ENCODE results near the gene NOVA2.
A peak's percentile ranks its signal among the peaks of the same experiment; 100 is the strongest.

Gene NOVA2

GRCh38 chr19:45968626-45969025 is 5.0 kb downstream of the NOVA2 start:
- DNase-seq = no peak

- DNase-seq = peak in 2 of 56 donors; percentile 12 to 21
Measured at GRCh38 chr19:45967246-45967645, 6.4 kb downstream of the NOVA2 start.

GRCh38 chr19:45962021-45962420 is 11.6 kb downstream of the NOVA2 start:
- no peak for DNase-seq

GRCh38 chr19:45960595-45961235 is 12.9 kb downstream of the NOVA2 start:
- peak in 4 of 56 donors; percentile 8 to 35 (median 14) for DNase-seq

- DNase-seq = peak in 2 of 56 donors; percentile 20 to 24
Measured at GRCh38 chr19:45959517-45960025, 14.1 kb downstream of the NOVA2 start.

GRCh38 chr19:45958769-45959516 is 14.7 kb downstream of the NOVA2 start:
- DNase-seq = no peak

- no peak for DNase-seq
Measured at GRCh38 chr19:45958320-45958719, 15.3 kb downstream of the NOVA2 start.

- peak in 52 of 56 donors; percentile 32 to 94 (median 76) for DNase-seq
Measured at GRCh38 chr19:45955905-45956608, 17.6 kb downstream of the NOVA2 start.

- peak in 24 of 56 donors; percentile 6 to 68 (median 20) for DNase-seq
Measured at GRCh38 chr19:45954156-45954555, 19.5 kb downstream of the NOVA2 start.

- DNase-seq = no peak
Measured at GRCh38 chr19:45953676-45954075, 20.0 kb downstream of the NOVA2 start.

GRCh38 chr19:45952686-45953505 is 20.8 kb downstream of the NOVA2 start:
- peak in 30 of 56 donors; percentile 5 to 80 (median 32) for DNase-seq

GRCh38 chr19:45952341-45952685 is 21.4 kb downstream of the NOVA2 start:
- DNase-seq = no peak

GRCh38 chr19:45947926-45948325 is 25.7 kb downstream of the NOVA2 start:
- DNase-seq = no peak

GRCh38 chr19:45940515-45940805 is 33.2 kb downstream of the NOVA2 start:
- no peak for DNase-seq

- DNase-seq = no peak
Measured at GRCh38 chr19:45939792-45940514, 33.7 kb downstream of the NOVA2 start.

- DNase-seq = no peak
Measured at GRCh38 chr19:45938733-45939319, 34.8 kb downstream of the NOVA2 start.

GRCh38 chr19:45935267-45935666 is 38.4 kb downstream of the NOVA2 start:
- DNase-seq = peak in 1 of 56 donors; percentile 25

GRCh38 chr19:45934551-45935230 is 39.0 kb downstream of the NOVA2 start:
- no peak for DNase-seq

- no peak for DNase-seq
Measured at GRCh38 chr19:45933759-45934158, 39.9 kb downstream of the NOVA2 start.

GRCh38 chr19:45931055-45931454 is 42.6 kb downstream of the NOVA2 start:
- DNase-seq = no peak

Measured in nucleus accumbens (tissue), 56 donors.